Measurements from ENCODE around the gene SRGAP3.
"Not testable (repeated sequence)": the region's sequence is repeated elsewhere in the genome, so short reads cannot be mapped to it uniquely, and the experiment has no call there.

DNA sequence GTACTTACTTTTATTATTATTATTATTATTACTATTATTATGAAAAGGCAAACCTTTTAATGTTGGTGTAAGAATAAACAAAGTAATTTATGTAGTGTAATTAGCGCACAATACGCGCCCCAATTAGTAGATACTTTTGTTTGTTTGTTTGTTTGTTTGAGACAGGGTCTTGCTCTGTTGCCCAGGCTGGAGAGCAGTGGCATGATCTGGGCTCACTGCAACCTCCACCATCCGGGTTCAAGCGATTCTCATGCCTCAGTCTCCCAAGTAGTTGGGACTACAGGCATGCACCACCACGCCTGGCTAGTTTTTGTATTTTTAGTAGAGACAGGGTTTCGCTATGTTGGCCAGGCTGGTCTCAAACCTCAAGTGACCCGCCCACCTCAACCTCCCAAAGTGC lies 32.1 kb upstream of the SRGAP3 start:
- TF ChIP-seq, protein P1, sequence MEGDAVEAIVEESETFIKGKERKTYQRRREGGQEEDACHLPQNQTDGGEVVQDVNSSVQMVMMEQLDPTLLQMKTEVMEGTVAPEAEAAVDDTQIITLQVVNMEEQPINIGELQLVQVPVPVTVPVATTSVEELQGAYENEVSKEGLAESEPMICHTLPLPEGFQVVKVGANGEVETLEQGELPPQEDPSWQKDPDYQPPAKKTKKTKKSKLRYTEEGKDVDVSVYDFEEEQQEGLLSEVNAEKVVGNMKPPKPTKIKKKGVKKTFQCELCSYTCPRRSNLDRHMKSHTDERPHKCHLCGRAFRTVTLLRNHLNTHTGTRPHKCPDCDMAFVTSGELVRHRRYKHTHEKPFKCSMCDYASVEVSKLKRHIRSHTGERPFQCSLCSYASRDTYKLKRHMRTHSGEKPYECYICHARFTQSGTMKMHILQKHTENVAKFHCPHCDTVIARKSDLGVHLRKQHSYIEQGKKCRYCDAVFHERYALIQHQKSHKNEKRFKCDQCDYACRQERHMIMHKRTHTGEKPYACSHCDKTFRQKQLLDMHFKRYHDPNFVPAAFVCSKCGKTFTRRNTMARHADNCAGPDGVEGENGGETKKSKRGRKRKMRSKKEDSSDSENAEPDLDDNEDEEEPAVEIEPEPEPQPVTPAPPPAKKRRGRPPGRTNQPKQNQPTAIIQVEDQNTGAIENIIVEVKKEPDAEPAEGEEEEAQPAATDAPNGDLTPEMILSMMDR (IDR thresholded peaks at IDR 0.05) = not testable (repeated sequence)
- TF ChIP-seq POLR2A (IDR thresholded peaks at IDR 0.05) = not testable (repeated sequence)

All from testis (tissue), 2 donors.